Measurements from ENCODE around the gene TMEM117. TPM values are rescaled to one million over a fixed set of nuclear protein-coding genes. Genes with fewer than 3 reads are reported as not detected.

Gene TMEM117
- total RNA-seq, 1 donor from 2014 or later = 22.1 TPM

- no peak overlapping the region for H3K27ac ChIP-seq
- no peaks in the 10 kb centered on the region for H3K36me3 ChIP-seq
- no peak overlapping the region for H3K4me3 ChIP-seq
- intact Hi-C loops (cut with DNase I) = no loop called here
- no peaks in the 10 kb centered on the region for H3K27me3 ChIP-seq
- H3K9me3 ChIP-seq = no peaks in the 10 kb centered on the region
- no peak for TF ChIP-seq POLR2AphosphoS5 (IDR thresholded peaks at IDR 0.05; ENCODE audit: insufficient read depth in 1 of 2, low read depth in 1 of 2)
- TF ChIP-seq, protein P1, sequence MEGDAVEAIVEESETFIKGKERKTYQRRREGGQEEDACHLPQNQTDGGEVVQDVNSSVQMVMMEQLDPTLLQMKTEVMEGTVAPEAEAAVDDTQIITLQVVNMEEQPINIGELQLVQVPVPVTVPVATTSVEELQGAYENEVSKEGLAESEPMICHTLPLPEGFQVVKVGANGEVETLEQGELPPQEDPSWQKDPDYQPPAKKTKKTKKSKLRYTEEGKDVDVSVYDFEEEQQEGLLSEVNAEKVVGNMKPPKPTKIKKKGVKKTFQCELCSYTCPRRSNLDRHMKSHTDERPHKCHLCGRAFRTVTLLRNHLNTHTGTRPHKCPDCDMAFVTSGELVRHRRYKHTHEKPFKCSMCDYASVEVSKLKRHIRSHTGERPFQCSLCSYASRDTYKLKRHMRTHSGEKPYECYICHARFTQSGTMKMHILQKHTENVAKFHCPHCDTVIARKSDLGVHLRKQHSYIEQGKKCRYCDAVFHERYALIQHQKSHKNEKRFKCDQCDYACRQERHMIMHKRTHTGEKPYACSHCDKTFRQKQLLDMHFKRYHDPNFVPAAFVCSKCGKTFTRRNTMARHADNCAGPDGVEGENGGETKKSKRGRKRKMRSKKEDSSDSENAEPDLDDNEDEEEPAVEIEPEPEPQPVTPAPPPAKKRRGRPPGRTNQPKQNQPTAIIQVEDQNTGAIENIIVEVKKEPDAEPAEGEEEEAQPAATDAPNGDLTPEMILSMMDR (IDR thresholded peaks at IDR 0.05) = no peak
- no peak for TF ChIP-seq POLR2A (IDR thresholded peaks at IDR 0.05)
- no peak for DNase-seq (ENCODE audit: extremely low spot score in 2 of 2)
- no peaks in the 10 kb centered on the region for H3K4me1 ChIP-seq
These were observed 586.7 kb downstream of the TMEM117 start for GRCh38 chr12:44422559-44422958.

DNA sequence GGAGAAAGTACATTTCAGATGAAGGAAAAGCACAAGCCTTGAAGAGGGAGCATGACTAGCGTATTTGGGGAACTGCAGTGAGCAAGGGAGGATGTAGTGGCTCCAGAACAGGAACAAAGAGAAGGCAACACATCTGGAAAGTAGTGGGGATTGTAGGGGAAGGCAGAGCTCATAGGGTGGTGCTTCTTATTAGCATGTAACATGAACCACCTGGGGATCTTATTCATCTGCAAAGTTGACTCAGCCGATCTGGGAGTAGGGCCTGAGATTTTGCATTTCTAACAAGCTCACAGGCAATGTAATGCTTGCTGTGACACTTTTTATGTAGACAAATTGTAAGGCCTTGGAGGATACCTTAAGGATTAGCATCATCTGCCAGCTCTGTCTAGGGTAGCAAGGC is 592.9 kb downstream of the TMEM117 start:
- H3K4me1 ChIP-seq = no peaks in the 10 kb centered on the region
- DNase-seq (ENCODE audit: extremely low spot score in 2 of 2) = no peak
- no peak for TF ChIP-seq POLR2AphosphoS5 (IDR thresholded peaks at IDR 0.05; ENCODE audit: insufficient read depth in 1 of 2, low read depth in 1 of 2)
- TF ChIP-seq, protein P1 (IDR thresholded peaks at IDR 0.05) = no peak
- TF ChIP-seq POLR2A (IDR thresholded peaks at IDR 0.05) = no peak
- intact Hi-C loops (cut with DNase I) = no loop called here
- H3K27ac ChIP-seq = no peak overlapping the region
- H3K9me3 ChIP-seq = no peaks in the 10 kb centered on the region
- H3K36me3 ChIP-seq = no peaks in the 10 kb centered on the region
- H3K4me3 ChIP-seq = no peak overlapping the region
- H3K27me3 ChIP-seq = no peaks in the 10 kb centered on the region

DNA sequence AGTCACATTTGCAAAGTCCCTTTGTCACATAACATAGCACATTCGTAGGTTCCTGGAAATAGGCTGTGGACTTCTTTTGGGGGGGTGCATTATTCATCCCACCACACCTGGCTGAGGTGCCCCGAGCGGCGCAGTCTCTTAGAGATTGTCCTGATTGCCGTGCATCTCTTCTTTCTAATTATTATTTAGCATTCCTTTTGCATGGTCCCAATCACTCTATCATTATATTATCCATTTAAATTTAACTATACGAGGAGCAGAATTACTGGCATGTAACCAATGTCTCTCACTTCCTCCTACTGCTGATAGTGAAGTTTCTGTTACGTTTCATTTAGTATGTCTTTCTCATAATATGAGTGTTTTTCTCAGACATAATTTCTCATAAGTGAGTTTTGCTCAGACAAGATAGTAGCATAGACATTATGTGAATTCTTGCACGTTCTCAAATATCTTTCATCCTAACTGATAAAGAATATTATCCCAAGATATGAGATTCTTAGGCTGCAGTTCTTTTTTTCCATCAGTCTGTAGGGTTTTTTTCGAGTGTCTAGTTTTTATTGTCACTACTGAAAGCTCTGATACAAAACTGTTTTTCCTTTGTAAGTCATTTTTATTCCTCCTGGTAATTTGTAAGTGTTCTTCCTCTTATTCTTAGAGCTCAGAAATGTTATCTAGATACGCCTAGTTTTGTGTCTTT is 595.9 kb downstream of the TMEM117 start:
- H3K4me1 ChIP-seq = no peaks in the 10 kb centered on the region
- no peaks in the 10 kb centered on the region for H3K9me3 ChIP-seq
- H3K27me3 ChIP-seq = no peaks in the 10 kb centered on the region
- intact Hi-C loops (cut with DNase I) = no loop called here
- TF ChIP-seq POLR2AphosphoS5 (IDR thresholded peaks at IDR 0.05; ENCODE audit: insufficient read depth in 1 of 2, low read depth in 1 of 2) = no peak
- TF ChIP-seq, protein P1 (IDR thresholded peaks at IDR 0.05) = no peak
- no peak for TF ChIP-seq POLR2A (IDR thresholded peaks at IDR 0.05)
- no peak overlapping the region for H3K27ac ChIP-seq
- no peaks in the 10 kb centered on the region for H3K36me3 ChIP-seq
- DNase-seq (ENCODE audit: extremely low spot score in 2 of 2) = no peak
- no peak overlapping the region for H3K4me3 ChIP-seq

DNA sequence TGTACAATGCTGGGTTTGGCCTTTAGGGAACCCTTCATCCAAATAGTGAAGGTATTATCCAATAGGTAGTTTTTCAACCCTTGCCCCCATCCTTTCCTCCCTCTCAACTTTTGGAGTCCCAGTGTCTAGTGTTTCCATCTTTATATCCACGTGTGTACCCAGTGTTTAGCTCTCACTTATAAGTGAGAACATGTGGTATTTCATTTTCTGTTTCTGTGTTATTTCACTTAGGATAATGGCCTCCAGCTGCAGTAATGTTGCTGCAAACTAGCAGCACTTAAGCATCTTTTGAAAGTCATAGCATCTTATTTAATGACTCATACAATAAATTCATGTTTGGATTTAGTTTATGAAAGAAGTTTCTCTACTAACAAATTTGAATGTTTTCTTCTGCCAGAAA is 597.8 kb downstream of the TMEM117 start:
- intact Hi-C loops (cut with DNase I) = no loop called here
- Histone ChIP-seq H3K27me3 (no peaks in the 10 kb centered on the region), H3K4me1 (no peaks in the 10 kb centered on the region), H3K9me3 (no peaks in the 10 kb centered on the region), H3K4me3 (no peak overlapping the region), H3K27ac (no peak overlapping the region), H3K36me3 (no peaks in the 10 kb centered on the region)
- TF ChIP-seq, protein P1 (IDR thresholded peaks at IDR 0.05) = no peak
- TF ChIP-seq POLR2A (IDR thresholded peaks at IDR 0.05) (no peak), POLR2AphosphoS5 (IDR thresholded peaks at IDR 0.05; ENCODE audit: insufficient read depth in 1 of 2, low read depth in 1 of 2) (no peak)
- no peak for DNase-seq (ENCODE audit: extremely low spot score in 2 of 2)

GRCh38 chr12:44436756-44437155 is 600.9 kb downstream of the TMEM117 start:
- H3K9me3 ChIP-seq = no peaks in the 10 kb centered on the region
- TF ChIP-seq POLR2A (IDR thresholded peaks at IDR 0.05) (no peak), POLR2AphosphoS5 (IDR thresholded peaks at IDR 0.05; ENCODE audit: insufficient read depth in 1 of 2, low read depth in 1 of 2) (no peak)
- no peaks in the 10 kb centered on the region for H3K27me3 ChIP-seq
- intact Hi-C loops (cut with DNase I) = no loop called here
- no peak for DNase-seq (ENCODE audit: extremely low spot score in 2 of 2)
- no peak overlapping the region for H3K27ac ChIP-seq
- no peaks in the 10 kb centered on the region for H3K4me1 ChIP-seq
- H3K4me3 ChIP-seq = no peak overlapping the region
- no peaks in the 10 kb centered on the region for H3K36me3 ChIP-seq

Other genes starting within 250 kb of the TMEM117 start
- 13.0 TPM for gene PUS7L, start 77.3 kb upstream of the TMEM117 start, total RNA-seq
- 16.9 TPM for gene IRAK4, start 77.1 kb upstream of the TMEM117 start, total RNA-seq
- 71.0 TPM for gene TWF1, start 29.8 kb upstream of the TMEM117 start, total RNA-seq